HG02884 (cell line): ENCODE measurements around the gene CUL2.
A peak's percentile ranks its signal among the peaks of the same experiment; 100 is the strongest.
"Not testable (repeated sequence)": the region's sequence is repeated elsewhere in the genome, so short reads cannot be mapped to it uniquely, and the experiment has no call there.

Source experiments
- ATAC-seq: cut with Tn5 transposase; IDR thresholded peaks from one replicate; pipeline ENCODE4 v1.9.1; 2021; ENCODE audit warnings: mild to moderate bottlenecking, moderate library complexity; ENCODE audit not compliant: unreplicated experiment

CUL2 gene

DNA sequence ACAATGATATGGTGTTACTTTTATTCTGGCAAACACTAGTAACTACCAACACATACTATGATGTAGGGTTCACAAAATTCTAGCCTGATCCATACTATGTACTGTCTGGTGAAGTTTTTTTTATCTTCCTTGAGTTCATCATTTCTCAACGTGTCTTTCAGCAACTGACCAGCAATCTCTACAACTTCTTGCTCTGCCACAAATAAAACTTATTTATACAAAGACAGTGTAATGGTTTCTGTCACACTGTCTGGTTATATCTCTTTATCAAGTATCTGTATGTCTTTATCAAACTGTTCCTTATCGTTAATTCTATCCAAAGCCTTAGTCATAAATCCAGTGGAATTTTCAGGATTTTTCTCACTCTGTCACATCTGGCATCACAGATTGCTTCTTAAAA, 69.7 kb downstream of the CUL2 start:
- no peak for ATAC-seq

DNA sequence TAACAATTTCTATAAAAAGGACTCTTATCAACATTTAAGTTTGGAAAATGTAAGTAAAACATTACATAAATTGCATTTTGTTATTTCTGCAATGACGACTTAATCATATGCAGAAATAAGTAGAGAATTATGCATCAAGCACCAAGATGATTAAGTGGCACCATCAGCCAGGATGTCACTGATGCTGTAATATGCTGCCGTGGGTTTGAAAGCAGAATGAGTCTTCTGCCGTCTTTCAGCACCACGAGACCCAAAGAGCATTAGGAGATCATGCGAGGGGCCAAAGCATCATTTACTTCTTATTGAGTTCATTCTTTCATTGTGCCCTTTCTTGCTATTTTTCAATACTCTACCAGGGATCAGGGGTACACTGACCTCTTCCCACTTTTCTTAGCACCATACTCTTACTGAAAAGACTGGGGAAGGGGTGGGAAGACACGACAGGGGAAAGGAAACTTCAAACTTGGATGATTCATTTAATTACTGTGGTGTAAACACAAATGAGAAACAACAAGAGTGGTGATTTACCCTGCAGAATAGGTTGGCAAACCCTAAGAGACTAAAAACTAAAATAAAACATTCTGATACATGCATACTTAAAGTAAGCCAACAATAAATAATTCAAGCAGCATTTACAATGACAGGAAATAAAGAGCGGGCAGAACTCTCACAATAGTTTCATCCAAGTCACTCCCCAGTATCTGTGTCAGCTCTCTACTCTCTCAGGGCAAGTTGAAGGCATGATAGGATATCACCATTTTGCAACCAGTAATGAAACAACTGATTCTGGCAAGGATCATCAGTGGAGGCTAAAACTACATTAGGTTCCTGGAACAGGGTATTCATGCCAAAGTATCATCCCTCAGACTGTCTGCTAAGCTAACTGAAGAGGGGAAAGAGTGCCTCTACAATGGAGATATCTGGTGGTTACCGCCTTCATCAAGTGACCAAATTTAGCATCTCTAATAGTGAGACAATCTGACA, 70.8 kb downstream of the CUL2 start:
- ATAC-seq = no peak

GRCh38 chr10:35017608-35018007, 72.5 kb downstream of the CUL2 start:
- ATAC-seq = no peak

DNA sequence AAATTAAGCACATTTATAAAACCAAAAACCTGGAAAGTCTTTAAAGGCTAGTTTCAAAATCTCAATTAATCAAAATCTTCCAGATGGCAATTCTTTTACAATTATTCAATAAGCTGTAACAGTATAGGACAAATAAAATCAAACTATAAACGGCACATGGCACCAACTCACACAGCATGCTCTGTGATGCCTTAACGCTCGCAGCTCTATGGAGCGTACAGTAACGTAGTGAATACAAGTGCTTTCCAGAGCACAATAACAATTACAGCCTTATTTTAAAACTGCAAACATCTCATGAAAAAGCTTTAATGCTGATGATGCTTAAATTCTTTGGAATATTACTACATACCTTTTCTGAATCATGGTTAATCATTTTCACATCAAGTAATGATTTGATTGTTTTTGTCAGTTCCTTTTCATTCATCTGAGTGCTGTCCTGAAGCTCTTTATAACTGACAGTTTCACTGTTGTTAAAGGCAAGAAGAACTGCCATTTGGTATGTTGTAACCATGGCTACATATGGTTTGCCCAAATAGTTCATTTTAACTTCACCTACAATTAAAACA, 74.2 kb downstream of the CUL2 start:
- ATAC-seq = no peak

GRCh38 chr10:35012781-35013180, 77.4 kb downstream of the CUL2 start:
- ATAC-seq = no peak

- no peak for ATAC-seq
These were observed 78.4 kb downstream of the CUL2 start for GRCh38 chr10:35011771-35012191.

GRCh38 chr10:35007858-35008301, 82.3 kb downstream of the CUL2 start:
- no peak for ATAC-seq

GRCh38 chr10:35006836-35007235, 83.3 kb downstream of the CUL2 start:
- no peak for ATAC-seq

GRCh38 chr10:35005868-35006267, 84.3 kb downstream of the CUL2 start:
- ATAC-seq = no peak

GRCh38 chr10:35004651-35005050, 85.5 kb downstream of the CUL2 start:
- no peak for ATAC-seq

DNA sequence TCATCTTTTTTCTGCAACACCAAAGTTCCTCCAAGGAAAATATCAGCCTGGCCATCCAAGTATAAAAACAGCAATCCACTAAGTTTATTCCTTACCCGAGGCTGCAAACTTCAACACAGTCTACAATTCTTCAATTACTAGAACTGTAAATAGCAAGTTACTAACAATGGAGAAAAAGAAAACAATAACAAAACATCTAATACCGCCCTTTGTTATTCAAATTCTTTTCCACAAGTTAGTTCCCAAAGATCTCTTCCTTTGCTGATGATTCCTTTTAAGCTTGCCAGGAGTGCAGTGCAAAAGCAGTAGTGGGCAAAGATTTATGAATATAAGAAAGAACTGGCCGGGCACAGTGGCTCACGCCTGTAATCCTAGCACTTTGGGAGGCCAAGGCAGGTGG, 86.2 kb downstream of the CUL2 start:
- ATAC-seq = no peak

DNA sequence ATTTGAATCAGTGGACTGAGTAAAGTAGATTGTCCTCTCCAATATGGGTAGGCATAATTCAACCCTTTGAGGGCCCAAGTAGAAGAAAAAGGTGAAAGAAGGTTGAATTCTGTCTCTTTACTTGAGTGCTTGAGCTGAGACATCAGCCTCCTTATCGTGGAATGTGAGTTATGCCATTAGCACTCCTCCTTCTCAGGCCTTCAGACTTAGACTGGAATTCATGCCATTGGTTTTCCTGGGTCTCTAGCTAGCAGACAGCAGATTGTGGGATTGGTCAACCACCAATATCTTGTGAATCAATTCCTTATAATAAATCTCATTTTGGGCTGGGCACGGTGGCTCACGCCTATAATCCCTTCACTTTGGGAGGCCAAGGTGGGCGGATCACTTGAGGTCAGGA, 89.2 kb downstream of the CUL2 start:
- ATAC-seq = no peak

- ATAC-seq = no peak
These were observed 90.6 kb downstream of the CUL2 start for GRCh38 chr10:34999532-34999931.

GRCh38 chr10:34998940-34999339, 91.2 kb downstream of the CUL2 start:
- ATAC-seq = no peak

- no peak for ATAC-seq
These were observed 93.3 kb downstream of the CUL2 start for GRCh38 chr10:34996843-34997242.

GRCh38 chr10:34995925-34996324, 94.2 kb downstream of the CUL2 start:
- ATAC-seq = no peak

- peak; percentile 97 for ATAC-seq
These were observed 95.5 kb downstream of the CUL2 start for GRCh38 chr10:34994565-34995142.

DNA sequence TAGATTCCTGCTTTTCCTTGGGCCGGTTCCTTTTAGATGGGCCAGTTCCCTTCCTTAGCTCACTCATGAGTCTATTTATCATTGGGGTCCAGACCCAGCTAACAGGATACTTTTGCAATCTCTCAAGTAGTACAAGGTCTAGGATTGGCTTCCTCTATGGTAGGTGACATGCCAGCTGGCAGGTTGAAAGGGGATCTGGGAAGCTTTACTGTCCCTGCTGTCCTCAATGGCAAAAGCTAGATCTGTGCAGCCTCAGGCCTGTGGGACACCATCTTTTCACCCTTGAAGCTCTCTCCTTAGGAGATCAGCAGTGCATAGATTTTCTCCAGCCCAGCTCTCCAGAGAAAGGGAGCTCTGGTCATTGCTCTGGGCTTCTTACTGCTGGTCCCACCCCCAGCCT, 96.4 kb downstream of the CUL2 start:
- no peak for ATAC-seq

- ATAC-seq = not testable (repeated sequence)
These were observed 99.0 kb downstream of the CUL2 start for GRCh38 chr10:34991117-34991516.

DNA sequence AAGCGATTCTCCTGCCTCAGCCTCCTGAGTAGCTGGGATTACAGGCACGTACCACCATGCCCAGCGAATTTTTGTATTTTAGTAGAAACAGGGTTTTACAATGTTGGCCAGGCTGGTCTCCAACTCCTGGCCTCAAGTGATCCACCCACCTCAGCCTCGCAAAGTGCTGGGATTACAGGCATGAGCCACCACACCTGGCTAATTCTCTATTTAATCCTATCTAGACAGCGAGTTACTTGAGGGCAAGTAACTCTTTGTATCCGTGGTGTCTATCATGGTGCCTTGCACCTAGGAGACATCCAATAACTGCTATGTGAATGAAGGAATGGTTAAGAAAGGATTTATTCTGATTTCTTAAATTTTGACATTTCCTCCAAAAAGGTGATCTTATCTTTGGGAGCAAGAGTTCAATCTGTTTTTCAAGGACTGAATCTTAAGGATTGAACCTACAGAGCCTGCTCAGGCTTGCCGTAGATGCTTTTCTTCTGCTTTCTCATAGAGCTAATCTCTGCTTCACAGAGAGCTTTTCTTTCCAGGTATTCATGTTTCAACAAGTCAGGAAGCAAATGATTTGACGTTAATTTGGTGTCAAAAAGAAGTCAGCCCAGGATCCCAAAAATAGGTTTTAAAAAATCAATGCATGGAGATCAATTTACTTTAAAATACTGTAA, 101.6 kb downstream of the CUL2 start:
- ATAC-seq = no peak

DNA sequence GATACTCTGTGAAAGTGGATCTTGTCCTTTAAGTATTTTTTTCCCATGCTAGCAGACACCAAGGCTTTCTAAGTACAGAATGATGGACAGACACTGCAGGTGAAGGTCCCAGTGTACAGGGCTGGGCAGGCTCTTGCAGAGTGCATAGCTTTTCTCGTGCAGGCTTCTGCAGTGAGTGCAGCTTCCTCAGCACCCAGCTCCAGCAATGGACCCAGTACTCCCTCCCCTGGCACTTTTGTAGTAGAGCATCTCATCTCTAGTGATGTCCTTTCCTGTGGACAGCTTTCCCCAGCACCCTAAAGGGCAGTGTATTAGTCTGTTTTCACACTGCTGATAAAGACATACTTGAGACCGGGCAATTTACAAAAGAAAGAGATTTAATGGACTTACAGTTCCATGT, 104.3 kb downstream of the CUL2 start:
- ATAC-seq = no peak
